K562 (cell line): ENCODE data around the gene TIMP4. TPM values are rescaled to one million over a fixed set of nuclear protein-coding genes. Genes with fewer than 3 reads are reported as not detected.

ENCODE experiments used
- CCAR2 ChIP-seq: fragments of 200-400 bp; formaldehyde crosslinking; IDR thresholded peaks from 2 replicates; pipeline ENCODE4 v1.6.1; 2017; ENCODE audit warnings: mild to moderate bottlenecking, low read depth, low read length
- FUS ChIP-seq: fragments of 200-400 bp; formaldehyde crosslinking; optimal IDR thresholded peaks from 2 replicates; pipeline ENCODE3; 2017; ENCODE audit warnings: low read depth, low read length
- ILF3 ChIP-seq: fragments of 450-650 bp; IDR thresholded peaks from 2 replicates; pipeline ENCODE4 v1.6.1; 2018; ENCODE audit warnings: antibody characterized with exemption, mild to moderate bottlenecking, moderate library complexity, borderline replicate concordance
- NCOR1 ChIP-seq: fragments of 450-650 bp; IDR thresholded peaks from 2 replicates; pipeline ENCODE4 v1.6.1; 2016; ENCODE audit warnings: mild to moderate bottlenecking, moderate library complexity
- SMARCA4 ChIP-seq: fragments of 450-650 bp; IDR thresholded peaks from 2 replicates; pipeline ENCODE4 v1.6.1; 2016
- TCF7L2 ChIP-seq: fragments of 150-350 bp; IDR thresholded peaks from 2 replicates; pipeline ENCODE4 v1.6.1; 2016; ENCODE audit warnings: low read depth, mild to moderate bottlenecking, low read length, moderate library complexity
- polyA plus RNA-seq, 8 experiments: library from polyadenylated mRNA; depleted of rRNA in 4 of 8; stranded (reverse) in 5 of 8; unstranded in 3 of 8; fragments of >200 nt; fragmentation: Nextera tagmentation in 2 of 8; fragmentation: Illumina TruSeq in 1 of 8; extraction: Ambion mirVana in 2 of 8; extraction: Trizol in 1 of 8; gene quantifications; 2 replicates each; pipeline versions ENCODE4 v1.2.1 to v1.2.3, GENCODE V29; 2011 to 2014; ENCODE audit warnings: inconsistent platforms in 1 of 8, missing spikeins in 1 of 8
- total RNA-seq, 7 experiments: library from RNA; depleted of rRNA in 6 of 7; stranded (reverse); fragments of >200 nt in 6 of 7; fragmentation: Illumina TruSeq in 2 of 7; extraction: Trizol in 2 of 7; gene quantifications; 2 replicates each; pipeline versions ENCODE4 v1.2.1 to v1.2.3, GENCODE V29; 2011 to 2021; ENCODE audit warnings: low replicate concordance in 1 of 7
- TF ChIP-seq, protein P1 (sequence below): IDR thresholded peaks from 3 replicates; pipeline ENCODE4 v1.6.1; 2011; ENCODE audit warnings: borderline replicate concordance, mild to moderate bottlenecking, moderate library complexity; ENCODE audit not compliant: insufficient read length; ENCODE audit errors: extremely low read depth
- TF ChIP-seq, protein P2 (sequence below): sonication (generic); formaldehyde crosslinking; IDR thresholded peaks from 2 replicates; pipeline ENCODE4 v1.8.0; 2022; ENCODE audit warnings: missing genetic modification reagents, mild to moderate bottlenecking, moderate library complexity, borderline replicate concordance

Gene TIMP4
- total and polyA plus RNA-seq, 9 of the 15 experiments (the other 6 are each of a cell fraction or from before 2014, with no cell fraction given) = 0.03 to 0.07 TPM; not detected in 7

DNA sequence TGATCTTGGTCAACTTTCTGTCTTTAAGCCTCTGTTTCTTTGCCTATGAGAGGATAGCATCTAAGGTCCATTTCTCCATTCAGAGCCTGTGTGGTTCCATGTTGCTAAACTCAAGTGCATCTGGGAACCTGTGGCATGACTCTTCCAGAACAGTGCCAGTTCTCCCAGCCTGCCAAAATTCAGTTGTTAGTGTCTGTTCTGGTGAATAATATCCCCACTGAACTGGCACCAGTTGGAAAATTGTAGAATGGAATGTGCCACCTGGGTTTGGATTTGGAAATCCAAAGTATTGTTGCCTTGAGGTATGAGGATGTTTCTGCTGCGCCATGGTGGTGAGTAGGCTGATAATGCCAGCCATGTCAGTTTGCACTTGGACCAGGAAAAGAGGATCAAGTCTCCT is 31.3 kb downstream of the TIMP4 start (continued):
- TF ChIP-seq ILF3 = no peak
- TF ChIP-seq CCAR2 = no peak
- no peak for TF ChIP-seq NCOR1
- TF ChIP-seq, protein P1, sequence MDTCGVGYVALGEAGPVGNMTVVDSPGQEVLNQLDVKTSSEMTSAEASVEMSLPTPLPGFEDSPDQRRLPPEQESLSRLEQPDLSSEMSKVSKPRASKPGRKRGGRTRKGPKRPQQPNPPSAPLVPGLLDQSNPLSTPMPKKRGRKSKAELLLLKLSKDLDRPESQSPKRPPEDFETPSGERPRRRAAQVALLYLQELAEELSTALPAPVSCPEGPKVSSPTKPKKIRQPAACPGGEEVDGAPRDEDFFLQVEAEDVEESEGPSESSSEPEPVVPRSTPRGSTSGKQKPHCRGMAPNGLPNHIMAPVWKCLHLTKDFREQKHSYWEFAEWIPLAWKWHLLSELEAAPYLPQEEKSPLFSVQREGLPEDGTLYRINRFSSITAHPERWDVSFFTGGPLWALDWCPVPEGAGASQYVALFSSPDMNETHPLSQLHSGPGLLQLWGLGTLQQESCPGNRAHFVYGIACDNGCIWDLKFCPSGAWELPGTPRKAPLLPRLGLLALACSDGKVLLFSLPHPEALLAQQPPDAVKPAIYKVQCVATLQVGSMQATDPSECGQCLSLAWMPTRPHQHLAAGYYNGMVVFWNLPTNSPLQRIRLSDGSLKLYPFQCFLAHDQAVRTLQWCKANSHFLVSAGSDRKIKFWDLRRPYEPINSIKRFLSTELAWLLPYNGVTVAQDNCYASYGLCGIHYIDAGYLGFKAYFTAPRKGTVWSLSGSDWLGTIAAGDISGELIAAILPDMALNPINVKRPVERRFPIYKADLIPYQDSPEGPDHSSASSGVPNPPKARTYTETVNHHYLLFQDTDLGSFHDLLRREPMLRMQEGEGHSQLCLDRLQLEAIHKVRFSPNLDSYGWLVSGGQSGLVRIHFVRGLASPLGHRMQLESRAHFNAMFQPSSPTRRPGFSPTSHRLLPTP = no peak
- no peak for TF ChIP-seq TCF7L2
- TF ChIP-seq, protein P2, sequence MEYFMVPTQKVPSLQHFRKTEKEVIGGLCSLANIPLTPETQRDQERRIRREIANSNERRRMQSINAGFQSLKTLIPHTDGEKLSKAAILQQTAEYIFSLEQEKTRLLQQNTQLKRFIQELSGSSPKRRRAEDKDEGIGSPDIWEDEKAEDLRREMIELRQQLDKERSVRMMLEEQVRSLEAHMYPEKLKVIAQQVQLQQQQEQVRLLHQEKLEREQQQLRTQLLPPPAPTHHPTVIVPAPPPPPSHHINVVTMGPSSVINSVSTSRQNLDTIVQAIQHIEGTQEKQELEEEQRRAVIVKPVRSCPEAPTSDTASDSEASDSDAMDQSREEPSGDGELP (CRISPR knock-in tag) = no peak
- TF ChIP-seq SMARCA4 = no peak
- no peak for TF ChIP-seq FUS
